Measurements from ENCODE around the gene CLASRP.

DNA sequence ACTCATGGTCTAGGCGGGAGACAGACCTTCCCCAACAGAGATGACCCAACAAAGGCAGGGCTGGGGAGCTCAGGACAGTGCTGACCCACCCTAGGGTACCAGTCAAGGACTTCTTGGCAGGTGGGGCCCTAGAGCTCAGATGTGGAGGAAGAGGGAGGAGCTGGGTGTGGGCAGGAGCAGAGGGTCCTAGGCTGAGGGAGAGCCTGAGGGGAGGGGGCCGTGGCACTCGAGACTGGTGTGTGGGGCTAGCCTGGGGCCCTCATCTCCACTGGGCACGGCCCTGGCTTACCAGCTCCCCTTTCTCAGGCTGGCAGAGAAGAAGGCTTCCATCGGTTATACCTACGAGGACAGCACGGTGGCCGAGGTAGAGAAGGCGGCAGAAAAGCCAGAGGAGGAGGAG is 18.6 kb downstream of the CLASRP start:
- no peak for TF ChIP-seq GATA2 (IDR thresholded peaks at IDR 0.05; ENCODE audit: low read depth, low read length)
- no peak for TF ChIP-seq GATA3 (IDR thresholded peaks at IDR 0.05; ENCODE audit: low read depth, low read length)

All from SH-SY5Y (cell line).